Measurements from ENCODE around the gene RFC5. TPM values are rescaled to one million over a fixed set of nuclear protein-coding genes. Genes with fewer than 3 reads are reported as not detected.
A peak's percentile ranks its signal among the peaks of the same experiment; 100 is the strongest.

Gene RFC5
- total RNA-seq, 4 donors from 2014 or later, result 8.3 to 18.2 (median 10.6) TPM

GRCh38 chr12:118063576-118064391 lies 47.3 kb downstream of the RFC5 start:
- peaks cover 0 to 44% (median 5%) of the 10 kb centered on the region in 4 donors for H3K4me1 ChIP-seq
- H3K27ac ChIP-seq, result peak overlapping the region in 2 of 4 donors; percentile 75 to 98
- DNase-seq, result no peak

GRCh38 chr12:118064608-118065007 lies 48.1 kb downstream of the RFC5 start:
- Histone ChIP-seq H3K27ac (peak overlapping the region in 2 of 4 donors; percentile 75 to 98), H3K9me3 (no peaks in the 10 kb centered on the region), H3K4me3 (no peak overlapping the region), H3K27me3 (no peaks in the 10 kb centered on the region), H3K36me3 (peaks cover 0 to 3% (median 0%) of the 10 kb centered on the region in 3 donors), H3K4me1 (peaks cover 0 to 37% (median 5%) of the 10 kb centered on the region in 4 donors)
- DNase-seq, result no peak
- no peak for TF ChIP-seq POLR2A (IDR thresholded peaks at IDR 0.05)
- peak in 1 of 6 experiments; percentile 12 for TF ChIP-seq CTCF (IDR thresholded peaks at IDR 0.05)

More at GRCh38 chr12:118063576-118064391, 47.3 kb downstream of the RFC5 start:
- no peaks in the 10 kb centered on the region for H3K9me3 ChIP-seq
- no peak overlapping the region for H3K4me3 ChIP-seq
- TF ChIP-seq POLR2A (IDR thresholded peaks at IDR 0.05) (no peak), CTCF (IDR thresholded peaks at IDR 0.05) (no peak)
- no peaks in the 10 kb centered on the region for H3K36me3 ChIP-seq
- H3K27me3 ChIP-seq, result no peaks in the 10 kb centered on the region

GRCh38 chr12:118065380-118065779 lies 48.9 kb downstream of the RFC5 start:
- Histone ChIP-seq H3K27ac (no peak overlapping the region), H3K4me1 (peaks cover 0 to 30% (median 5%) of the 10 kb centered on the region in 4 donors), H3K4me3 (no peak overlapping the region), H3K9me3 (no peaks in the 10 kb centered on the region), H3K27me3 (no peaks in the 10 kb centered on the region), H3K36me3 (peaks cover 0 to 6% (median 0%) of the 10 kb centered on the region in 3 donors)
- TF ChIP-seq CTCF (IDR thresholded peaks at IDR 0.05) (no peak), POLR2A (IDR thresholded peaks at IDR 0.05) (no peak)
- no peak for DNase-seq

- Histone ChIP-seq H3K36me3 (peaks cover 0 to 11% (median 0%) of the 10 kb centered on the region in 3 donors), H3K4me1 (peaks cover 0 to 21% (median 5%) of the 10 kb centered on the region in 4 donors), H3K27ac (no peak overlapping the region), H3K9me3 (no peaks in the 10 kb centered on the region), H3K27me3 (no peaks in the 10 kb centered on the region), H3K4me3 (no peak overlapping the region)
- no peak for TF ChIP-seq CTCF (IDR thresholded peaks at IDR 0.05)
- TF ChIP-seq POLR2A (IDR thresholded peaks at IDR 0.05), result no peak
- no peak for DNase-seq
These were observed 51.9 kb downstream of the RFC5 start for GRCh38 chr12:118068445-118068844.

GRCh38 chr12:118070650-118071049 lies 54.1 kb downstream of the RFC5 start:
- peaks cover 0 to under 1% (median 0%) of the 10 kb centered on the region in 4 donors for H3K4me1 ChIP-seq
- DNase-seq, result no peak

More at GRCh38 chr12:118070650-118071049, 54.1 kb downstream of the RFC5 start:
- Histone ChIP-seq H3K27me3 (no peaks in the 10 kb centered on the region), H3K36me3 (peaks cover 0 to 22% (median 0%) of the 10 kb centered on the region in 3 donors), H3K4me3 (no peak overlapping the region), H3K9me3 (no peaks in the 10 kb centered on the region), H3K27ac (no peak overlapping the region)
- no peak for TF ChIP-seq POLR2A (IDR thresholded peaks at IDR 0.05)
- no peak for TF ChIP-seq CTCF (IDR thresholded peaks at IDR 0.05)

Data from Peyer's patch (tissue), 4 donors.